Prostate gland (tissue), 2 donors: ENCODE measurements around the gene LBHD2.
"Not testable (repeated sequence)": the region's sequence is repeated elsewhere in the genome, so short reads cannot be mapped to it uniquely, and the experiment has no call there.

Source experiments
- CTCF ChIP-seq, 4 experiments: fragments of 200-600 bp in 2 of 4; fragments of 450-650 bp in 2 of 4; sonication (generic) in 2 of 4; IDR thresholded peaks; 1 replicate in 3 of 4; 2 replicates in 1 of 4; pipeline ENCODE4 v1.5.1; 2016 to 2019; ENCODE audit warnings: antibody characterized with exemption in 4 of 4, mild to moderate bottlenecking in 2 of 4, moderate library complexity in 2 of 4
- POLR2A ChIP-seq: fragments of 450-650 bp; IDR thresholded peaks from one replicate; pipeline ENCODE4 v1.6.1; 2016; ENCODE audit warnings: antibody characterized with exemption, mild to moderate bottlenecking
- POLR2AphosphoS5 ChIP-seq: sonication (generic); formaldehyde crosslinking; IDR thresholded peaks from one replicate; pipeline ENCODE4 v1.6.1; 2017; ENCODE audit warnings: antibody characterized with exemption

GRCh38 chr14:103119527-103119926, 35.5 kb downstream of the LBHD2 start:
- TF ChIP-seq CTCF (IDR thresholded peaks at IDR 0.05); POLR2A; POLR2AphosphoS5: not testable (repeated sequence)
